ENCODE results near the gene ATG9A. TPM values are rescaled to one million over a fixed set of nuclear protein-coding genes. Genes with fewer than 3 reads are reported as not detected.

ATG9A gene
- total RNA-seq, 1 experiment from 2014 or later: 73.3 TPM

DNA sequence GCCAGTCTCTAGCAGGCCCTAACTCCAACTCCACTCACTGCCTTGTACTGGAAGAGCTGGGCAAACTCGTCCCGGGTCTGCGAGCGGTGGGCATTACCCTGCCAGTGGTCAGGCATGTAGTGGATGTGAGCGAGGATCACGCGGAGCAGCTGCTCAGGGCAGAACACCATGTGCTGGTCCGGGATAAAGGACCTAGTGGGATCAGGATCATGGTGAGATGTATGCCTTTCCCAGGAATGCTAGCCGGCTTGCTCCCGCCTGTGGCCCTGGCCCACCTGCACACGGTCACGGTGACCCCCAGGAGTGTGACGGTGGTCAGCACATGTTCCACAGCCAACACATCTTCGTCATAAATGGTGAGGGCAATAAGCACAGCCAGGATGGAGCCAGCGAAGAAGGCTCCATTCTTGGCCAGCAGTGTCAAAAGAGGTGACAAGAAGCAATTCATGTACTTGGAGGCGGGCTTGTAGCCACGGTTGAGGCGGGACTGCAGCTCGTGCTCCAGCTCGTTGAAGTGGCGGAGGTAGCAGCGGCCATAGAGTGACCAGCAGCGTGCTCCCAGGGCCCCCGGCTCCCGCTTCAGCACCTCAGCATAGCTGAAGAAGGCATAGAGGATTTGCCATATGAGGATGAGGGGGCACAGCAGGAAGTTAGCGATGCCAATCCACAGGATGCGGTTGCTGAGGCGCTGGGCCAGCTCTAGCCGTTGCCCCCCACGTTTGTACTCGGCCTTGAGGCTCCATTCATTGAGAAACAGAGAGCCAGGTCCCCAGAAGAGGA, 5.4 kb downstream of the ATG9A start:
- DNase-seq (ENCODE audit: low read depth): no peak

GRCh38 chr2:219221957-219222518, 7.4 kb downstream of the ATG9A start:
- no peak for DNase-seq (ENCODE audit: low read depth)

DNA sequence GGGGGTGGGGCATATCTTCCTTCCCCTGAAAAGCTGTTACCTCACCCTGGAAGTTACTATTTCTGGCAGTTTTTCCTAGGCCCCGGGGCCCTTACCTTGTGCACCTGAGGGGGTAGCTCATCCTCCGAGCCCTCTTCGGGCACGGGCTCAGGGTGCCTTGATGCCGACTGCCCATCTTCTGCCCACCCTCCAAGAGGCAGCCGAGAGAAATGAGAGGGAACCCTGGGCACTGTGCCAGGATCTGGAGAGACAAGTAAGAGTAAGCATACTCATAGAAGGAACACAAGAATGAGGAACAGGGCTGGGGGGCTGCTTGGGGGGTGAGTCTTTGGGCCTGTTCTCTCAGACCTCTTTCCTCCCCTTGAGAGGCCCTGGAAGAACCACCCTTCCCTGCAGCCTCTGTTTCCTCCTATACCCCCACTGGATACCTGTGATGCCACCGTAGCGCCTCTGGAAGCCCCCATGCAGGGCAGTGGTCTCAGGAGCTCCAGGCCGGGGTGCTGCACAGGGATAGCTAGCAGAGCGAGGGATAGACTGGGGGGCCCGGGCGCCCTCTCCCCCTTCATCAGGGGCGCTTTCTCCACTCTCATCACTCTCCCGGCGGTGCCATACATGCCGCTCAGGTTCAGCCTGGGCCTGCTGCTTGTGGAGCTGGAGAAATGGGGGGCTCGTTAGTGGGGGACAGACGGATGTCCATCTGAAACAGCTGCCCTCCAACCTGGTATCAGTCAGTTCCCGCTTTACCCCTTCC, 8.6 kb downstream of the ATG9A start:
- no peak for DNase-seq (ENCODE audit: low read depth)

GRCh38 chr2:219219784-219220532, 9.5 kb downstream of the ATG9A start:
- DNase-seq (ENCODE audit: low read depth): no peak

DNA sequence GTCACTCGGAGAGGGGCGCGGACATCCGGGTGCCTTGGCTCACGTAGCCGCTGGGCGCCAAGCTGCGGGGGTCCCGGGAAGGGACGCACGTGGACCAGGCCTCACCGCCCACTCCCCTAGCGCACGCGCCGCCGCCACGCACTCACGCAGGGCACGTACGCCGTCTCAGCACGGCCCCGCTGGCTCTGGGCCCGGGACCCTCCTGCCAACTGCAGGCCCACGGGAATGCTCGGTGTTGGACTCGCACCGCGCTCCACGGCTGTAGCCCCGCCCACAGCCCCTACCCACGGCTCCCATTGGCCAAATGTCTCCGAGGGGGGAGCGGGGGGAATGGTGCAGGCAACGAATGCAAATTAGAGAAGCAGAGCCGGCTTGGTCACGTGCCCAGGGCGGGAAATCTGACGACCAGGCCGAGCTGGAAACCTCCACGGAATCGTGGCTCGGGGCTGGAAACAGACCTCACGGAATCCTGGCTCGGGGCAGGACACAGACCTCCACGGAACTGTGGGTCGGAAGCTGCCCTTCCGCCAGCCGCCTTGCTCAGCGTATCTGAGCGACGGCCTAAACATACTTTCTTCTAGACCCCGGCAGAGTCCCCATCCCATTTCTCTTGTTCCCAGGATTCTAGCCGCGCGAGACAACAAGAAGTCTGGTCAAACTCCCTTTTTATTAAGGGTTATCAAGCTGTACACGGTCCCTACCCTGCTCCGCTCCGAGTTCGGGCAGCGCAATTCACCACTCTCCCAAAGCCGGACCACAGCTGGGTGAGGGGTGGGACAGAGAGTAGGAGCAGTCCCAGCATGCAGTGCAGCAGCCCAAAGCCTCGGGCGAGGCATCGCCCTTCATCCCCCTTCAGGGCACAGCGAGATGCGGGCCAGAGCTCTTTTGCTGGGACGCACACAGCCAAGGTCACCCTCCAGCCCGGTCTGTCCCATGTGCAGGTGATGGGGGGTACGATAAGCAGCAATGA, 10.4 kb downstream of the ATG9A start, which contains the start of gene ABCB6:
TSS of gene ABCB6 (minus strand) at position 227 of the 970 bp plus-strand sequence. CDS start 285 bp downstream, outside the sequence.
- peak; percentile 91 for DNase-seq (ENCODE audit: low read depth)

DNA sequence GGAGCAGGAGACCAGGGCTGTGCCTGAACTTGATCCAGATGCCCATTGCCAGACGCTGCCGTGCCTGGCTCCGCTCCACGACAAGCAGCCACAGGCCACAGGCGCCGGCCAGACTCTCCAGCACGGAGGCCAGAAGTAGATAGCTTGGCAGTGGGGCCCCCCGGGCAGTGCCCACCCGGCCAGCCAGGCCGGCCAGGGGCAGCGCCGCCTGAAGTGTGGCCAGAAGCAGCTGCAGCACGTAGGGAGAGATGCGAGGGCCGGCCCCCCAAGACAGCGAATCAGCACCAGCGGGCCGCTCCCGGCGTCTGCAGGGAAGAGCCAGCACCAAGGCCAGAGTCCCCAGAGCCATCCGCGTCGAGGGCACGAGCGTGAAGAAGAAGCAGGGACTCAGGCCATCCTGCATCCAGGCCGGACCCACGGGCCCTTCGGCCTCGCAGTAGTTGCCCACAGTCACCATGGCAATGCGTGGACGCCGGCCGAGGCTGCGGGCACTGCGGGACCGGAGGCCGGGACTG, 11.2 kb downstream of the ATG9A start:
- DNase-seq (ENCODE audit: low read depth): peak; percentile 82

DNA sequence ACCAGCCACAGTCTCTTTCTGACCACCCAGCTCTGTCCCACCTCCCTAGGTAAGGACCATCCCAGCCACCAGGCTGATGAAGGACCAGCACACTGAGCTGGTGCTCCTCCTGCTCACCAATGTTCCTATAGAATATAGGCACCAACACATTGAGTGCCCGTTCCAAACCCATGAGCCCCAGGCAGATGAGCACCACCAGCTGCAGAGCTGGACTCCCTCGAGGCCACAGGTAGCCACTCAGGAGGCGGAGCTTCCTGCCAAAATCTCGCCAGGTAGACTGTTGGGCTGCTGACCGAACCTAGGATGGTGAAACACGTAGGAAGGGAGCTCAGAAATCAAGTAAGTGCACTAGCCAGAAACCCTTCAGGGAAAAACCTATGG, 12.9 kb downstream of the ATG9A start:
- no peak for DNase-seq (ENCODE audit: low read depth)

- no peak for DNase-seq (ENCODE audit: low read depth)
Observed at GRCh38 chr2:219215871-219216534, 13.4 kb downstream of the ATG9A start.

DNA sequence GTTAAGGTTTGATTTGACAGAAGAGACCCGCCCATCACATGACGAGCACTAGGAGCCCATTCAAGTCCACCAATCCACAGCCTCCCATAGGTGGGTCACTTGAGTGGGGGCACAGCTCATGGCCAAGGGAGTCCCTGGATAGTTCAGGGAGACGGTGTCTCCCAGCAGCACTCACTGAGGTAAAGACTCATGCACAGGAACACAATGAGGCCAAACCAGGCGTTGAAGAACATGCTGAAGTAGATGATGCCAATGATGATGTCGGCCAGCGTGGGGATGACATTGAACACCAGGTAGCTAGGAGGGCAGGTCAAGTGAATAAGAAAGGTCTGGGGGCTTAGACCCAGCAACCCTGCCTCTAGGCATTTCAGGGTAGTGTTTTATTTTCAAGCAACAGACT, 14.7 kb downstream of the ATG9A start:
- DNase-seq (ENCODE audit: low read depth): no peak

- DNase-seq (ENCODE audit: low read depth): no peak
Observed at GRCh38 chr2:219214141-219214540, 15.3 kb downstream of the ATG9A start.

DNA sequence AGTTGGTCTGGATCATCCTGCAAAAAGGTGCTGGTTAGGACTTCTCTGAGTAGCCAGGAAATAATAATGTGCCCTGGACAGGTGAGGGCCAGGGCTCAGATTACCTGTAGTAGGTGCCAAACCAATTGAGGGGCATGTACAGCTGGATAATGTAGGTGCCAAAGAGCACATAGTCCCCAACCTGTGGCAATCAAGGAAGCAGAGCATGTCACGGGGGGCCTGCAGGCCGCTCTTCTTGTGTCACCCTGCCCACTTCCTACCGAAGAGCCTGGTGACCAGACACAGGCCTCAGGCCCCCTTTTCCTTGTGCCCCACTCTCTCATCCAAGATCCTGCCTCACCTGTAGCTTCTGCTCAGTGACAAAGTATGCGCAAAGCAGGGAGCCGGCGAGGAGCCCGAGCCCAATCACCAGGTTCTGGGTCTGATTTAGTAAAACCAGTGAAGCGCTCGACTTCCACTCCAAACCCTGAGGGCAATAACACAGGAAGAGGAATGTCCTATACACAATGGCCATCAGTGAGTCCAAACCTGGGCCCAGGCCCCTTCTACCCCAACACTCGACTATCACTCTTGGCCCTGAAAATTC, 15.9 kb downstream of the ATG9A start:
- DNase-seq (ENCODE audit: low read depth): no peak

DNA sequence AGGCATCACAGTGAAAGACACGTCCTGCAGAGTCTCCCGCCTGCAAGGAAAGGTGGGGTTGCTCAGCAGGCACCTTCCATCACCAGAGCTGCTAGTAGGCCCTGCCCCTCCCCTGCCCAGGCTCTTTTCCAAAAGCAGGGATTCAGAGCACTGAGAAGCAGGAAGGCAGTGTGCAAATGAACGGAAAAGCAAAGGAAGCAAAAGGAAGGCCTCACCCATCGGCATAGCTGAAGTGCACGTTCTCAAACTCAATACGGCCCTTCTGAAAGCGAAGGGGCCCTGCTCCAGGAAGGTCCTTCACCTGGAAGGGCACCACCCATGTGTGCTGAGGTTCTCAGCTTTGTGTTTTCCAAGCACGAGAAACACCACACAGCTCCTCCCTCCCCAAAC, 16.4 kb downstream of the ATG9A start:
- no peak for DNase-seq (ENCODE audit: low read depth)

- no peak for DNase-seq (ENCODE audit: low read depth)
Observed at GRCh38 chr2:219210886-219211362, 18.5 kb downstream of the ATG9A start.

GRCh38 chr2:219210196-219210885, 19.1 kb downstream of the ATG9A start:
- no peak for DNase-seq (ENCODE audit: low read depth)

- no peak for DNase-seq (ENCODE audit: low read depth)
Observed at GRCh38 chr2:219209236-219210195, 19.9 kb downstream of the ATG9A start.

DNA sequence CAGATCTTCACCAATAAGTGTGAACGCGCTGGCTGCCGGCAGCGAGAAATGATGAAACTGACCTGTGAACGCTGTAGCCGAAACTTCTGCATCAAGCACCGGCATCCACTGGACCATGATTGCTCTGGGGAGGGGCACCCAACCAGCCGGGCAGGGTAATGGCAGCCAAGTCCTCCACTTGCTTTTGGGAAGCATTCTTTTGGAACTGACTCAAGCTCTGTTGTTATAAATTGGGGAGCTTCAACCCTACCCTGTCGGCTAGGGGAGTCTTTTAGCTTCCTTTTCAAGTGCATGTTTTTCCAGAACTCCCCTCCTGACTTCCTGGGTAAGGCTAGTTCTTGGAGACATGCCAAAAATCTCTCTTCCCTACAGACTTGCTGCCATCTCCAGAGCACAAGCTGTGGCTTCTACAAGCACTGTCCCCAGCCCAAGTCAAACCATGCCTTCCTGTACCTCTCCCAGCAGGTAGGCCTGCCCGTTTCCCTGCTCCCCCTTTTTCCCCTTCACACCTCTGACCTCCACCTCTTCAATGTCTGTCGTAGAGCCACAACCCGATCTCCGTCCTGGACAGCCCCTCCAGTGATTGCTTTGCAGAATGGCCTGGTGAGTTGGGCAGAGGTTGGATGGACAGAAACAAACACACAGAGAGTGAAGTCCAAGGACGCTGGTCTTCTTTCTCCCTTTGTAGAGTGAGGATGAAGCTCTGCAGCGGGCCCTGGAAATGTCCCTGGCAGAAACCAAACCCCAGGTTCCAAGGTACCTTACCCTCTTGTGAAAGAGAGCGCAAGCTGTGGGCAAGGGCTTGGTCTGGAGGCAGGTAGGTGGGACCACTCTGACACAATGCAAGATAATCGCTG, 21.3 kb downstream of the ATG9A start:
- DNase-seq (ENCODE audit: low read depth): peak; percentile 61

Data from M059J (cell line).